Posterior cingulate gyrus (tissue), 11 donors: ENCODE results near the gene DHRS2.
"Not testable (repeated sequence)": the region's sequence is repeated elsewhere in the genome, so short reads cannot be mapped to it uniquely, and the experiment has no call there.

ENCODE experiments used
- DNase-seq, 10 donors: peaks; one replicate each; pipeline versions ENCODE4 v3.0.0 to v3.0.0-alpha.2; 2020 to 2021; ENCODE audit warnings: mixed read lengths in 3 of 10
- intact Hi-C: fragments of 100-400 bp; cut with DNase I; formaldehyde crosslinking; loops from one replicate; pipeline ENCODE4 v1.15.1; 2023

Gene DHRS2

GRCh38 chr14:23675906-23676305, 39.7 kb downstream of the DHRS2 start:
- intact Hi-C loops: no loop called here
- DNase-seq: no peak

DNA sequence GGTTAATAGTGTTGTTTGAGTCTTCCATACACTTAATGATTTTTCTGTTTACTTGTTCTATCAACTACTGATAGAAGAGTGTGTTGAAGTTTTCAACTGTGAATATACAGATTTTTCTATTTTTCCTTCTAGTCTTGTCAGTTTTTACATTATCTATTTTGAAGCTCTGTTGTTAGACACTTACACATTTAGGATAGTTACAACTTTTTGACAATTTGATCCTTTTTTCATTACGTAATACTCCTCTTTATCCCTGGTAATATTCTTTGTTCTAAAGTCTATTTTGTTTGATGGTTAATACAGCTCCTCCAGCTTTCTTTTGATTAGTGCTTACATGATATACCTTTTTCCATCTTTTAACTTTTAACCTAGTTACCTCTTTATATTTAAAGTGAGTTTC, 45.2 kb downstream of the DHRS2 start:
- DNase-seq: no peak
- intact Hi-C loops: no loop called here

GRCh38 chr14:23689709-23690514, 53.7 kb downstream of the DHRS2 start:
- DNase-seq, intact Hi-C loops: not testable (repeated sequence)

DNA sequence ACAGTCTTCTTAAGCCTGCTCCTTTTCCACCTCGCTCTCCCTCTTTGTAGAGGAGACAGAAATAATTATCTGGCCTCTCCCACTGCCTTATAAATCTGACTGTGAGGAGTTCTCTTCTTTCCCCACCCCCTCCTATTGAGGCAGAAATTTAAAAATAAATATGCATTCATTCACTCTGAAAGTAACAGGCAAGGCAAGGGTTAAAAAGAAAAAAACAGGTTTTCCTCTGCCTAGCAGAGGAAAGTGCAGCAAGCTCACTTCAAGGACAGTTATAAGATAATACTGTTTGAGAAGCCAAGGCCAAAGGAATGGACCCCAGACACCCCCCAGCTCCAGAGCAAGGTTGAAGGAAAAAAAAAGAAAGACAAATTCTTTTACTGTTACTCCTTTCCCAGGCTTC, 56.3 kb downstream of the DHRS2 start:
- intact Hi-C loops: no loop called here
- no peak for DNase-seq

DNA sequence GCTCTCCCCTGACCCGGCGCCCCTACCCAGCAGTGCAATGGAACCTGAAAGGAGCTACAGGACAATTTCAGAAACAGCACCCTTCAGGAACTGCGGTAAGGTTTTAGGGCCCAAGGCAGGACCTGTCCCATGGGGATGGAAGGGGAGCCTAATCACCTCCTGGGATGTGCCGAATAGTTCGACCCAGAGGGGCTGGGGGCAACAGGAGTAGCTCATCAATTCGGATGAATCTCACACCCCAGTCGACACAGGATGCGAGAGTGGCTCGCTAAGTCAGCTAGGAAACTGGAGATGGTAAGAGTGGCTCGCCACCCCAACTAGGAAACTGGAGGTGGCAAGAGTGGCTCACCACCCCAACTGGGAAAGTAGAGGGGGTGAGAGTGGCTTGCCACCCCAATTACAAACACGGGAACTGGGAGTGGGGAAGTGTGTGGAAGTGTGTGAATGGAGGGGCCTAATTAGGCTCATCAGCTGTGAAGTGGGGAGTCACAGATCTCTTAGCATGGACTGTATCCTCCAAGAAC, 57.1 kb downstream of the DHRS2 start:
- intact Hi-C loops: no loop called here

DNA sequence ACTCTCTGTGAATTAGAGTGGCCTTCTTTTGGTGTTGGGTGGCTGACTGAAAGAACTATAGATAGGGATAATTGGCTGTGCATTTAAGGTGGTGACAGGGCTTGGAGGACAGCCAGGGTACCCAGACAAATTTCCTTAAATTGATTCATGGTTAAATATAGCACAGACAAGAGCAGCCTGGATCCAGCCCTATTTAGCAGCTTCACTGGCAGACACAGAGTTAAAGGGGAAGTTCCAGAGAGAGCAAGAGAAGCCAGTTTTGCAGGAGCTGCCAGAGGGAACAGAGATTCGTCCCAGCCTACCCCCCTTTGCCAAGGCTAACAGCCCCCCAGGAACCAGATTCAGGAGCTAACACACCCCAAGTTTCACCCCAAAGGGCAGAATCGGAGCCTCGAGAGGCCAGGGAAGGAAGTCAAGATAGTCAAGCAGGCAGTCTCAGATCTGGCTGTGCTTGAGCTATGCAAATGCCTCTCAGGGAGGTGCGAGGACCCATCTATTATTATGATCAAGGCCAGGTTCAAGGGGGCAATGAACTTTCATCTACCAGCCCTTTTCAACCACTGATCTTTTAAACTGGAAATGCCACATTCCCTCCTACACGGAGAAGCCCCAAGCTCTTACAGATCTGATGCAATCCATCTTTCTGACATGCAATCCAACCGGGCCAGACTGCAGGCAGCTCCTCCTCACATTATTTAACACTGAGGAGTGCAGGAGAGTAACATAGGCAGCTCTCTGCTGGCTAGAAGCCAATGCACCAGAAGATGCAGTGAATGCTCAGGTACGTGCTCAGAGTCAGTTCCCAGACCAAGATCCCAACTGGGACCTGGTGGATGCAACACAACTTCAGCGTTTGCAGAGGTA, 58.2 kb downstream of the DHRS2 start:
- DNase-seq: no peak
- intact Hi-C loops: no loop called here

More for the DNA sequence above, 57.1 kb downstream of the DHRS2 start:
- peak in 1 of 10 donors; percentile 69 for DNase-seq
